Measurements from ENCODE around the gene TRPT1. TPM values are rescaled to one million over a fixed set of nuclear protein-coding genes. Genes with fewer than 3 reads are reported as not detected.

The TRPT1 gene
- total and polyA plus RNA-seq, 2 experiments from 2014 or later = 50.7 to 66.0 TPM

GRCh38 chr11:64229744-64230170 lies 3.8 kb upstream of the TRPT1 start:
- Histone ChIP-seq H3K27me3 (replicated peaks; ENCODE audit: insufficient read depth) (no peaks in the 10 kb centered on the region), H3K79me2 (ENCODE audit: insufficient read depth) (peaks cover 39% of the 10 kb centered on the region), H3K4me3 (peak overlapping the region; percentile 90), H2AFZ (peak overlapping the region; percentile 83), H3K4me1 (ENCODE audit: insufficient read depth) (peaks cover 6% of the 10 kb centered on the region; the same call in 1 of the 2 replicates), H3K9me3 (ENCODE audit: low read depth) (no peaks in the 10 kb centered on the region), H3F3A (ENCODE audit: insufficient read depth) (peaks cover 6% of the 10 kb centered on the region; the same call in 1 of the 2 replicates), H3K4me2 (ENCODE audit: unreplicated experiment) (peak overlapping the region; percentile 82), H3K9ac (peak overlapping the region; percentile 79), H3K27ac (peak overlapping the region; percentile 19), H3K9me2 (ENCODE audit: insufficient read depth) (no peaks in the 10 kb centered on the region), H3K36me3 (ENCODE audit: low read depth) (no peaks in the 10 kb centered on the region), H4K20me1 (ENCODE audit: insufficient read depth) (no peaks in the 10 kb centered on the region)
- in situ Hi-C loops (cut with MboI) = no loop called here
- no peak for DNase-seq
- no peak for TF ChIP-seq EZH2phosphoT487 (IDR thresholded peaks at IDR 0.05; ENCODE audit: insufficient read depth, low read depth)
- TF ChIP-seq EZH2 (IDR thresholded peaks at IDR 0.05; ENCODE audit: insufficient read depth, poor library complexity, severe bottlenecking) = no peak
- 45 to 46% methylated on average over 13 of the region's 13 CpGs for WGBS, 2 experiments (ENCODE audit: low coverage in 1 of 2, low lambda C conversion rate in 2 of 2, missing lambda C conversion rate in 2 of 2)

- H3K36me3 ChIP-seq (ENCODE audit: low read depth) = no peaks in the 10 kb centered on the region
- H3K9ac ChIP-seq = no peak overlapping the region
- peaks cover 6% of the 10 kb centered on the region; the same call in 1 of the 2 replicates for H3K4me1 ChIP-seq (ENCODE audit: insufficient read depth)
- no peak overlapping the region for H3K27ac ChIP-seq
- no peaks in the 10 kb centered on the region for H3K27me3 ChIP-seq (replicated peaks; ENCODE audit: insufficient read depth)
- no peak for TF ChIP-seq EZH2phosphoT487 (IDR thresholded peaks at IDR 0.05; ENCODE audit: insufficient read depth, low read depth)
- H4K20me1 ChIP-seq (ENCODE audit: insufficient read depth) = no peaks in the 10 kb centered on the region
- H3F3A ChIP-seq (ENCODE audit: insufficient read depth) = peaks cover 6% of the 10 kb centered on the region; the same call in 1 of the 2 replicates
- H3K9me3 ChIP-seq (ENCODE audit: low read depth) = no peaks in the 10 kb centered on the region
- H3K4me3 ChIP-seq = no peak overlapping the region
- H3K9me2 ChIP-seq (ENCODE audit: insufficient read depth) = no peaks in the 10 kb centered on the region
- H2AFZ ChIP-seq = no peak overlapping the region
- H3K79me2 ChIP-seq (ENCODE audit: insufficient read depth) = peaks cover 41% of the 10 kb centered on the region
- DNase-seq = no peak
- WGBS, 2 experiments (ENCODE audit: low coverage in 1 of 2, low lambda C conversion rate in 2 of 2, missing lambda C conversion rate in 2 of 2) = 87 to 88% methylated on average over 11 to 12 of the region's 12 CpGs
- in situ Hi-C loops (cut with MboI) = no loop called here
- no peak overlapping the region for H3K4me2 ChIP-seq (ENCODE audit: unreplicated experiment)
These were observed 3.2 kb upstream of the TRPT1 start for GRCh38 chr11:64229090-64229743.

- WGBS, 2 experiments (ENCODE audit: low coverage in 1 of 2, low lambda C conversion rate in 2 of 2, missing lambda C conversion rate in 2 of 2) = 79 to 100% methylated on average over 1 to 3 of the region's 3 CpGs
These were observed 1.5 kb upstream of the TRPT1 start for GRCh38 chr11:64227405-64227956.

GRCh38 chr11:64226507-64227051 lies 593 bp upstream of the TRPT1 start:
- Histone ChIP-seq H3F3A (ENCODE audit: insufficient read depth) (peaks cover 6% of the 10 kb centered on the region; the same call in 1 of the 2 replicates), H3K27me3 (replicated peaks; ENCODE audit: insufficient read depth) (no peaks in the 10 kb centered on the region), H3K4me2 (ENCODE audit: unreplicated experiment) (peak overlapping the region; percentile 82), H3K79me2 (ENCODE audit: insufficient read depth) (peaks cover 41% of the 10 kb centered on the region), H3K9me2 (ENCODE audit: insufficient read depth) (no peaks in the 10 kb centered on the region), H3K36me3 (ENCODE audit: low read depth) (no peaks in the 10 kb centered on the region), H3K27ac (peak overlapping the region; percentile 46), H3K9me3 (ENCODE audit: low read depth) (no peaks in the 10 kb centered on the region), H2AFZ (peak overlapping the region; percentile 89), H3K4me3 (peak overlapping the region; percentile 97), H3K9ac (peak overlapping the region; percentile 86), H3K4me1 (ENCODE audit: insufficient read depth) (peaks cover 6% of the 10 kb centered on the region; the same call in 1 of the 2 replicates), H4K20me1 (ENCODE audit: insufficient read depth) (no peaks in the 10 kb centered on the region)
- WGBS, 2 experiments (ENCODE audit: low coverage in 1 of 2, low lambda C conversion rate in 2 of 2, missing lambda C conversion rate in 2 of 2) = 0 to 9% methylated on average over 11 to 25 of the region's 26 CpGs
- TF ChIP-seq EZH2phosphoT487 (IDR thresholded peaks at IDR 0.05; ENCODE audit: insufficient read depth, low read depth) (no peak), EZH2 (IDR thresholded peaks at IDR 0.05; ENCODE audit: insufficient read depth, poor library complexity, severe bottlenecking) (no peak)
- in situ Hi-C loops (cut with MboI) = no loop called here
- peak; percentile 51 for DNase-seq

More at GRCh38 chr11:64227405-64227956, 1.5 kb upstream of the TRPT1 start:
- Histone ChIP-seq H3K9me2 (ENCODE audit: insufficient read depth) (no peaks in the 10 kb centered on the region), H3K9ac (peak overlapping the region; percentile 86), H3K4me3 (peak overlapping the region; percentile 97), H3K79me2 (ENCODE audit: insufficient read depth) (peaks cover 41% of the 10 kb centered on the region), H3K4me1 (ENCODE audit: insufficient read depth) (peaks cover 6% of the 10 kb centered on the region; the same call in 1 of the 2 replicates), H3K36me3 (ENCODE audit: low read depth) (no peaks in the 10 kb centered on the region), H2AFZ (no peak overlapping the region), H3F3A (ENCODE audit: insufficient read depth) (peaks cover 6% of the 10 kb centered on the region; the same call in 1 of the 2 replicates), H3K9me3 (ENCODE audit: low read depth) (no peaks in the 10 kb centered on the region), H3K4me2 (ENCODE audit: unreplicated experiment) (peak overlapping the region; percentile 82), H3K27me3 (replicated peaks; ENCODE audit: insufficient read depth) (no peaks in the 10 kb centered on the region), H3K27ac (no peak overlapping the region), H4K20me1 (ENCODE audit: insufficient read depth) (no peaks in the 10 kb centered on the region)
- in situ Hi-C loops (cut with MboI) = no loop called here
- no peak for DNase-seq
- no peak for TF ChIP-seq EZH2 (IDR thresholded peaks at IDR 0.05; ENCODE audit: insufficient read depth, poor library complexity, severe bottlenecking)
- TF ChIP-seq EZH2phosphoT487 (IDR thresholded peaks at IDR 0.05; ENCODE audit: insufficient read depth, low read depth) = no peak

Data from GM23248 (cell line).